Sigmoid colon (tissue), 7 donors: ENCODE results near the gene PSAP. TPM values are rescaled to one million over a fixed set of nuclear protein-coding genes. Genes with fewer than 3 reads are reported as not detected.

ENCODE experiments used
- DNase-seq: peaks from one replicate; pipeline ENCODE4 v3.0.0-alpha.2; 2019
- H3K27ac ChIP-seq, 4 donors: fragments of 200-600 bp; sonication (generic); one replicate each; pipeline ENCODE4 v1.5.1; 2016 to 2019; ENCODE audit warnings: mild to moderate bottlenecking in 1 of 4
- H3K27me3 ChIP-seq, 3 donors: fragments of 200-600 bp; sonication (generic); one replicate each; pipeline ENCODE4 v1.5.1; 2019; ENCODE audit warnings: mild to moderate bottlenecking in 1 of 3
- H3K36me3 ChIP-seq, 4 donors: fragments of 200-600 bp; sonication (generic); one replicate each; pipeline ENCODE4 v1.5.1; 2016 to 2019
- H3K4me1 ChIP-seq, 4 donors: fragments of 200-600 bp; sonication (generic); one replicate each; pipeline ENCODE4 v1.5.1; 2017 to 2019
- H3K4me3 ChIP-seq, 4 donors: fragments of 200-600 bp; sonication (generic); one replicate each; pipeline ENCODE4 v1.5.1; 2017 to 2019; ENCODE audit warnings: mild to moderate bottlenecking in 2 of 4, moderate library complexity in 1 of 4
- H3K9me3 ChIP-seq, 4 donors: fragments of 200-600 bp in 3 of 4; sonication (generic) in 3 of 4; one replicate each; pipeline versions ENCODE4 v1.5.1 to v1.6.1; 2013 to 2019
- EP300 ChIP-seq, 4 donors: sonication (generic); formaldehyde crosslinking; IDR thresholded peaks; one replicate each; pipeline ENCODE4 v1.6.1; 2017; ENCODE audit warnings: antibody characterized with exemption in 4 of 4
- POLR2A ChIP-seq, 2 donors: fragments of 450-650 bp; IDR thresholded peaks; one replicate each; pipeline ENCODE4 v1.6.1; 2016; ENCODE audit warnings: antibody characterized with exemption in 2 of 2, mild to moderate bottlenecking in 2 of 2, moderate library complexity in 2 of 2
- POLR2AphosphoS5 ChIP-seq, 4 donors: sonication (generic); formaldehyde crosslinking; IDR thresholded peaks; one replicate each; pipeline ENCODE4 v1.6.1; 2017; ENCODE audit warnings: antibody characterized with exemption in 4 of 4
- WGBS, 2 donors: extraction: QIAGEN DNeasy Blood & Tissue Kit; methylation state at CpG; one replicate each; pipeline ENCODE4 v1.1.7; 2013; 5-methylcytosine and 5-hydroxymethylcytosine counted together
- intact Hi-C: fragments of 100-400 bp; cut with DNase I; formaldehyde crosslinking; loops from one replicate; pipeline ENCODE4 v1.15.1; 2023
- polyA plus RNA-seq, 3 donors: library from polyadenylated mRNA; stranded (reverse); fragments of 200-250 nt; gene quantifications; one replicate each; pipeline ENCODE4 v1.2.3, GENCODE V29; 2013
- total RNA-seq, 4 donors: library from RNA; depleted of rRNA; stranded (reverse); fragments of >200 nt; gene quantifications; one replicate each; pipeline ENCODE4 v1.1.0, GENCODE V29; 2016
- TF ChIP-seq, protein P1 (sequence below), 4 experiments: fragments of 450-650 bp in 3 of 4; fragments of 200-600 bp in 1 of 4; IDR thresholded peaks; one replicate each; pipeline ENCODE4 v1.5.1; 2016 to 2019; ENCODE audit warnings: antibody characterized with exemption in 4 of 4, mild to moderate bottlenecking in 3 of 4, moderate library complexity in 2 of 4
- donor health status: healthy with polysubstance abuse.
- donor health status: Bipolar disorder and iron deficiency.
- donor health status: healthy.

Gene PSAP
- total and polyA plus RNA-seq, 7 donors, result 200 to 960 (median 636) TPM

DNA sequence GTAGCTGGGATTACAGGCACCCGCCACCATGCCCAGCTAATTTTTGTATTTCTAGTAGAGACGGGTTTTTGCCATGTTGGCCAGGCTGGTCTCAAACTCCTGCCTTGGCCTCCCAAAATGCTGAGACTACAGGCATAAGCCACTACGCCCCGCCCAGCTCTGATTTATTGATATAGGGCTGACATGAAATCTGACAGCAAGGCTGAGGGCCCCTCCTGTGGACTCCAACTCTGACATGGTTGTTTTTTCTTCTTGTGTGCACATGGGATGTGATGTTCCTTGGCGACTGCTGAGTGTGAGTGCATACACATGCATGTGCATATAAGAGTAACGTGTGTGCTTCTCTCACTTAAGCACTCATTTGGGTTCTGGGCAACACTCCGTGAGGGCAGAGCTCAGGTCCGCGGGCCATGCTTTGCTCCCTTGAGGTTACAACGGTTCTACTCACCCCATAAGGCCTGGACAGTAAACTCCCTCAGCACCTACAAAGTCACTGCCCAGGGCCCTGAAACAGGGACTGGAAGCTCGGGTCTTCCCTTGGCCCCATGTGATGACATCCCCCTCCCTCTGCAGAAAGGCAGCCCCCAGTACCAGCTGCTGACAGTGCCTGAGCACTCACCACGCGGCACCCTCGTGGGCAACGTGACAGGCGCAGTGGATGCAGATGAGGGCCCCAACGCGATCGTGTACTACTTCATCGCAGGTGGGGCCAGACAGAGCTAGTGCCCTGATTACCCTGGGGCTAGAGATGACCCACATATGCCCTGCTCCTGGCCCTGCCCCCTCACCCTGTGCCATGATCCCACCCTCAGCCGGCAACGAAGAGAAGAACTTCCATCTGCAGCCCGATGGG, 44.1 kb downstream of the PSAP start:
- no peaks in the 10 kb centered on the region for H3K36me3 ChIP-seq
- intact Hi-C loops, result no loop called here
- peaks cover 0 to 21% (median 0%) of the 10 kb centered on the region in 3 donors for H3K27me3 ChIP-seq
- WGBS, 2 donors, result 77 to 93% methylated on average over 23 of the region's 23 CpGs
- no peaks in the 10 kb centered on the region for H3K9me3 ChIP-seq
- H3K4me3 ChIP-seq, result no peak overlapping the region
- H3K27ac ChIP-seq, result no peak overlapping the region
- H3K4me1 ChIP-seq, result peaks cover 0 to 3% (median 2%) of the 10 kb centered on the region in 4 donors
- TF ChIP-seq EP300 (IDR thresholded peaks at IDR 0.05), result no peak
- TF ChIP-seq, protein P1, sequence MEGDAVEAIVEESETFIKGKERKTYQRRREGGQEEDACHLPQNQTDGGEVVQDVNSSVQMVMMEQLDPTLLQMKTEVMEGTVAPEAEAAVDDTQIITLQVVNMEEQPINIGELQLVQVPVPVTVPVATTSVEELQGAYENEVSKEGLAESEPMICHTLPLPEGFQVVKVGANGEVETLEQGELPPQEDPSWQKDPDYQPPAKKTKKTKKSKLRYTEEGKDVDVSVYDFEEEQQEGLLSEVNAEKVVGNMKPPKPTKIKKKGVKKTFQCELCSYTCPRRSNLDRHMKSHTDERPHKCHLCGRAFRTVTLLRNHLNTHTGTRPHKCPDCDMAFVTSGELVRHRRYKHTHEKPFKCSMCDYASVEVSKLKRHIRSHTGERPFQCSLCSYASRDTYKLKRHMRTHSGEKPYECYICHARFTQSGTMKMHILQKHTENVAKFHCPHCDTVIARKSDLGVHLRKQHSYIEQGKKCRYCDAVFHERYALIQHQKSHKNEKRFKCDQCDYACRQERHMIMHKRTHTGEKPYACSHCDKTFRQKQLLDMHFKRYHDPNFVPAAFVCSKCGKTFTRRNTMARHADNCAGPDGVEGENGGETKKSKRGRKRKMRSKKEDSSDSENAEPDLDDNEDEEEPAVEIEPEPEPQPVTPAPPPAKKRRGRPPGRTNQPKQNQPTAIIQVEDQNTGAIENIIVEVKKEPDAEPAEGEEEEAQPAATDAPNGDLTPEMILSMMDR (IDR thresholded peaks at IDR 0.05), result no peak
- no peak for TF ChIP-seq POLR2A (IDR thresholded peaks at IDR 0.05)
- no peak for TF ChIP-seq POLR2AphosphoS5 (IDR thresholded peaks at IDR 0.05)
- no peak for DNase-seq

DNA sequence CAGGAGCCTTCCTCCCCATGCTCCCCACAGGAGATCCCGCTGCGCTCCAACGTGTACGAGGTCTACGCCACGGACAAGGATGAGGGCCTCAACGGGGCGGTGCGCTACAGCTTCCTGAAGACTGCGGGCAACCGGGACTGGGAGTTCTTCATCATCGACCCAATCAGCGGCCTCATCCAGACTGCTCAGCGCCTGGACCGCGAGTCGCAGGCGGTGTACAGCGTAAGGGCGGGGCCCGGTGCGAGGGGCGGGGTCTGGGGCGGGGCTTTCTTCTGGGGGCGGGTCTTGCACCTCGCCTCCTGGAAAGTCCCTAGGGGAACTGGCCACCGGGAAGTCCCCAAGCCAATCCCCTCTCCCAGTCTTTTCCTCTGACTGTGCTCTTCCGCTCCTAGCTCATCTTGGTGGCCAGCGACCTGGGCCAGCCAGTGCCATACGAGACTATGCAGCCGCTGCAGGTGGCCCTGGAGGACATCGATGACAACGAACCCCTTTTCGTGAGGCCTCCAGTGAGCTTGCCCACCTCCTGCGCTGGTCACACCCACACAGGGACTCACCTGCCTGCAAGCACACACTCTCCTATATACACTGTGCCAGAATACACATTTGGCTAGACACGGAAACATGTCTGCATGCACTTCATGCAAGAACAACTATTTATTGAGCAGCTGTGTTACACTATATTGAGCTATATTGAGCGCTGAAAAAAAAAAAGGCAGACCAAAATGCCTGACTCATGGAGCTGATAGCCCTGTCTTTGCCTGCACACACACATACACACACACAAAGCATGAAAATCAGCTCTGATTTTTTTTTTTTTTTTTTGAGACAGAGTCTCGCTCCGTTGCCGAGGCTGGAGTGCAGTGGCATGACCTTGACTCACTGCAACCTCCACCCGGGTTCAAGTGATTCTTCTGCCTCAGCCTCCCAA, 45.0 kb downstream of the PSAP start:
- 17 to 55% methylated on average over 41 of the region's 41 CpGs for WGBS, 2 donors
- H3K4me3 ChIP-seq, result no peak overlapping the region

DNA sequence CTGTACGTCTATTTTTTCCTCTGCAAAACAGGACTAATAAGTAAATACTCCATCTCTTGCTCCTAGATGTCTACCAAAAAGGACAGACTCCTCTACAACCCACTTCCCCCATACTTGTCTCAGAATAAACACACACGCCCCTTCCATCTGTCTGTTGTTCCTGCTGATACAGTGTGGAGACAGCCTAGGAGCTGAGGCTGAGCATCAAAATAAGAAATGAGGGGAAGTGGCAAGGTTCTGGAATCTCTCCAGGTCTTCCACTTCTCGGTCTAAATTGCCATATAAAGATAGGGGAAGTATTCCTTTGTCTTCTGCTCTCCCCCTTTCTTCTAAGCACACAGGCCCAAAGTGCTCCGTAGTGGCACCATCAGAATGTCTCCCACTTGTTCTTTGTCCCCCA, 47.0 kb downstream of the PSAP start:
- Histone ChIP-seq H3K27ac (no peak overlapping the region), H3K27me3 (peaks cover 0 to 15% (median 0%) of the 10 kb centered on the region in 3 donors), H3K4me1 (no peaks in the 10 kb centered on the region), H3K36me3 (no peaks in the 10 kb centered on the region), H3K4me3 (no peak overlapping the region), H3K9me3 (no peaks in the 10 kb centered on the region)
- TF ChIP-seq POLR2A (IDR thresholded peaks at IDR 0.05) (no peak), EP300 (IDR thresholded peaks at IDR 0.05) (no peak), POLR2AphosphoS5 (IDR thresholded peaks at IDR 0.05) (no peak)
- TF ChIP-seq, protein P1 (IDR thresholded peaks at IDR 0.05), result no peak
- no peak for DNase-seq
- 24 to 29% methylated on average over 4 of the region's 4 CpGs for WGBS, 2 donors
- intact Hi-C loops, result no loop called here

More for the DNA sequence above, 45.0 kb downstream of the PSAP start:
- Histone ChIP-seq H3K4me1 (no peaks in the 10 kb centered on the region), H3K36me3 (no peaks in the 10 kb centered on the region), H3K9me3 (no peaks in the 10 kb centered on the region), H3K27ac (no peak overlapping the region), H3K27me3 (peaks cover 0 to 21% (median 0%) of the 10 kb centered on the region in 3 donors)
- intact Hi-C loops, result no loop called here
- no peak for DNase-seq
- TF ChIP-seq EP300 (IDR thresholded peaks at IDR 0.05) (no peak), POLR2A (IDR thresholded peaks at IDR 0.05) (no peak), POLR2AphosphoS5 (IDR thresholded peaks at IDR 0.05) (no peak)
- TF ChIP-seq, protein P1 (IDR thresholded peaks at IDR 0.05), result no peak

DNA sequence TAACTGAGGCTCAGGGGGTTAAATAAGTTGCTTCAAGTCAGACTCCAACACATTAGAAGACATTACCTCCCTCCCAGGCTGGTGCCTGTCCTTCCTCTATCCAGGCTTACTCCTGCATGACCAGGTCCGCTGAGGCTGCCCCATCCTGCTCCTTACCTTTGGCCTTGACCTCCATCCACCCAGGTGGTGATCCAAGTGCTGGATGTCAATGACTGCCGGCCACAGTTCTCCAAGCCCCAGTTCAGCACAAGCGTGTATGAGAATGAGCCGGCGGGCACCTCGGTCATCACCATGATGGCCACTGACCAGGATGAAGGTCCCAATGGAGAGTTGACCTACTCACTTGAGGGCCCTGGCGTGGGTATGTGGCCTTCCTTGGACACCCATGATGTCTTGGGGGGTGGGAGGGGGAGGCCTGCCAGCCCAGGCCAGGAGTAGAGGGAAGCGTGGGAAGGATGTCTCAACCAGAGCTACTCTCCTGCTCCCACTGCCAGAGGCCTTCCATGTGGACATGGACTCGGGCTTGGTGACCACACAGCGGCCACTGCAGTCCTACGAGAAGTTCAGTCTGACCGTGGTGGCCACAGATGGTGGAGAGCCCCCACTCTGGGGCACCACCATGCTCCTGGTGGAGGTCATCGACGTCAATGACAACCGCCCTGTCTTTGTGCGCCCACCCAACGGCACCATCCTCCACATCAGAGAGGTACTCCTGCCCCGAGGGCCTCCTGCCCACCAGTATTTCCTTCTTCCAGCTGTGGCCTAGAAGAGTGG, 48.1 kb downstream of the PSAP start:
- intact Hi-C loops, result no loop called here
- TF ChIP-seq, protein P1 (IDR thresholded peaks at IDR 0.05), result no peak
- TF ChIP-seq POLR2A (IDR thresholded peaks at IDR 0.05) (no peak), POLR2AphosphoS5 (IDR thresholded peaks at IDR 0.05) (no peak), EP300 (IDR thresholded peaks at IDR 0.05) (no peak)
- H3K9me3 ChIP-seq, result no peaks in the 10 kb centered on the region
- DNase-seq, result no peak
- no peak overlapping the region for H3K27ac ChIP-seq
- no peaks in the 10 kb centered on the region for H3K36me3 ChIP-seq
- peaks cover 0 to 15% (median 0%) of the 10 kb centered on the region in 3 donors for H3K27me3 ChIP-seq
- H3K4me1 ChIP-seq, result no peaks in the 10 kb centered on the region
- no peak overlapping the region for H3K4me3 ChIP-seq
- 88 to 94% methylated on average over 18 of the region's 18 CpGs for WGBS, 2 donors
